ENCODE data around the gene ALK.

ALK gene

DNA sequence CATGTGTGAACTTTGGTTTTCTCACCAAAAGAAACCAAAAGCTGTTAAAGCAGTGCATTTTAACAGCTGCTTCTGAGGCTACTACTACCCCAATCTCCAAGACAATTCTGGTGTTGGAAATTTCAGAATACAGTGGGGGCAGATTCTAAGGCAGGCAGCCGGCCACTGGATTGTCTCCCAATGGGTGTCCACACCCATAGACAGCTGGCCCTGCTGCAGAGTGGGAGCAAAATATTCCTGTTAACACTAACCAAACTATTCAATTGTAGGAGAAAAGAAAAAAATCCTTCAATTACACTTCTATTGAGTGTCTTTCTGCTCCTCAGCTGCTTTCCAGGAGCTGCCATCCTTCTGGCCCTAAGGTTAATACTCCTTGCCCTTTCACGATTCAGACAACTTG lies 223.7 kb downstream of the ALK start:
- no peaks in the 10 kb centered on the region for H3K27me3 ChIP-seq (ENCODE audit: control insufficient read depth in 3 of 3, insufficient read depth in 3 of 3, low read depth in 1 of 3, low read length in 3 of 3)
- H3K4me1 ChIP-seq (ENCODE audit: control insufficient read depth in 2 of 2, insufficient read depth in 1 of 2, low read depth in 1 of 2, low read length in 2 of 2): no peaks in the 10 kb centered on the region
- H3K9me3 ChIP-seq (replicated peaks in 1 of 2; ENCODE audit: control insufficient read depth in 2 of 2, insufficient read depth in 1 of 2, low read depth in 1 of 2, low read length in 2 of 2): peaks cover 0 to 13% of the 10 kb centered on the region in 2 donors
- H2AK5ac ChIP-seq (ENCODE audit: low read depth, low read length): no peak overlapping the region
- H4K8ac ChIP-seq (ENCODE audit: low read depth, low read length): no peak overlapping the region
- H3K4ac ChIP-seq (ENCODE audit: low read length): no peak overlapping the region
- no peak overlapping the region for H2BK15ac ChIP-seq (ENCODE audit: low read length)
- H2AFZ ChIP-seq (ENCODE audit: low read length): no peak overlapping the region
- no peak overlapping the region for H3K14ac ChIP-seq (ENCODE audit: low read length)
- H4K91ac ChIP-seq (ENCODE audit: low read depth, low read length, poor library complexity): no peak overlapping the region
- no peak overlapping the region for H2BK5ac ChIP-seq (ENCODE audit: low read length)
- no peak overlapping the region for H3K18ac ChIP-seq (ENCODE audit: low read length)
- H2BK120ac ChIP-seq (ENCODE audit: low read depth, low read length): no peak overlapping the region
- H3K79me1 ChIP-seq (ENCODE audit: low read depth, low read length): no peaks in the 10 kb centered on the region
- no CpG with 5 or more reads among the region's 2 CpGs for WGBS, 2 donors (ENCODE audit: extremely low coverage in 2 of 2, insufficient read length in 2 of 2, insufficient replicate concordance in 1 of 2)
- no peak overlapping the region for H3K23ac ChIP-seq (ENCODE audit: low read depth, low read length, poor library complexity)
- no peak overlapping the region for H3K9ac ChIP-seq (ENCODE audit: low read depth, low read length, poor library complexity)
- H3K4me3 ChIP-seq (ENCODE audit: low read length in 2 of 2): no peak overlapping the region
- no peak for DNase-seq (ENCODE audit: low spot score)
- H3K27ac ChIP-seq (replicated peaks; ENCODE audit: low read length): no peak overlapping the region
- no peak overlapping the region for H3K4me2 ChIP-seq (ENCODE audit: insufficient read depth, low read length, poor library complexity, severe bottlenecking)
- H3K36me3 ChIP-seq (replicated peaks in 1 of 2; ENCODE audit: control insufficient read depth in 2 of 2, insufficient read depth in 2 of 2, low read length in 2 of 2): peaks cover 0 to 10% of the 10 kb centered on the region in 2 donors
- H2BK12ac ChIP-seq (ENCODE audit: low read length): no peak overlapping the region

GRCh38 chr2:29697181-29697580 lies 224.2 kb downstream of the ALK start:
- Histone ChIP-seq H2BK15ac (ENCODE audit: low read length) (no peak overlapping the region), H3K9ac (ENCODE audit: low read depth, low read length, poor library complexity) (no peak overlapping the region), H3K4me3 (ENCODE audit: low read length in 2 of 2) (no peak overlapping the region), H3K4me1 (ENCODE audit: control insufficient read depth in 2 of 2, insufficient read depth in 1 of 2, low read depth in 1 of 2, low read length in 2 of 2) (no peaks in the 10 kb centered on the region), H3K18ac (ENCODE audit: low read length) (no peak overlapping the region), H3K14ac (ENCODE audit: low read length) (no peak overlapping the region), H3K27ac (replicated peaks; ENCODE audit: low read length) (no peak overlapping the region), H3K9me3 (replicated peaks in 1 of 2; ENCODE audit: control insufficient read depth in 2 of 2, insufficient read depth in 1 of 2, low read depth in 1 of 2, low read length in 2 of 2) (peaks cover 3 to 18% of the 10 kb centered on the region in 2 donors), H3K36me3 (replicated peaks in 1 of 2; ENCODE audit: control insufficient read depth in 2 of 2, insufficient read depth in 2 of 2, low read length in 2 of 2) (peaks cover 0 to 14% of the 10 kb centered on the region in 2 donors), H2BK120ac (ENCODE audit: low read depth, low read length) (no peak overlapping the region), H2AFZ (ENCODE audit: low read length) (no peak overlapping the region), H2BK5ac (ENCODE audit: low read length) (no peak overlapping the region), H2BK12ac (ENCODE audit: low read length) (no peak overlapping the region), H4K91ac (ENCODE audit: low read depth, low read length, poor library complexity) (no peak overlapping the region), H3K27me3 (ENCODE audit: control insufficient read depth in 3 of 3, insufficient read depth in 3 of 3, low read depth in 1 of 3, low read length in 3 of 3) (no peaks in the 10 kb centered on the region), H3K79me1 (ENCODE audit: low read depth, low read length) (no peaks in the 10 kb centered on the region), H4K8ac (ENCODE audit: low read depth, low read length) (no peak overlapping the region), H3K4ac (ENCODE audit: low read length) (no peak overlapping the region), H3K4me2 (ENCODE audit: insufficient read depth, low read length, poor library complexity, severe bottlenecking) (no peak overlapping the region), H3K23ac (ENCODE audit: low read depth, low read length, poor library complexity) (no peak overlapping the region), H2AK5ac (ENCODE audit: low read depth, low read length) (no peak overlapping the region)
- WGBS, 2 donors (ENCODE audit: extremely low coverage in 2 of 2, insufficient read length in 2 of 2, insufficient replicate concordance in 1 of 2): no CpG with 5 or more reads among the region's 3 CpGs
- DNase-seq (ENCODE audit: low spot score): no peak

GRCh38 chr2:29694741-29695140 lies 226.6 kb downstream of the ALK start:
- H3K18ac ChIP-seq (ENCODE audit: low read length): no peak overlapping the region
- no CpG with 5 or more reads among the region's 5 CpGs for WGBS, 2 donors (ENCODE audit: extremely low coverage in 2 of 2, insufficient read length in 2 of 2, insufficient replicate concordance in 1 of 2)
- no peaks in the 10 kb centered on the region for H3K27me3 ChIP-seq (ENCODE audit: control insufficient read depth in 3 of 3, insufficient read depth in 3 of 3, low read depth in 1 of 3, low read length in 3 of 3)
- no peak overlapping the region for H2BK12ac ChIP-seq (ENCODE audit: low read length)
- no peak overlapping the region for H3K27ac ChIP-seq (replicated peaks; ENCODE audit: low read length)
- no peak for DNase-seq (ENCODE audit: low spot score)
- H3K79me1 ChIP-seq (ENCODE audit: low read depth, low read length): no peaks in the 10 kb centered on the region
- H3K14ac ChIP-seq (ENCODE audit: low read length): no peak overlapping the region
- H3K9me3 ChIP-seq (replicated peaks in 1 of 2; ENCODE audit: control insufficient read depth in 2 of 2, insufficient read depth in 1 of 2, low read depth in 1 of 2, low read length in 2 of 2): peaks cover 3 to 24% of the 10 kb centered on the region in 2 donors
- H2BK120ac ChIP-seq (ENCODE audit: low read depth, low read length): no peak overlapping the region
- no peak overlapping the region for H4K91ac ChIP-seq (ENCODE audit: low read depth, low read length, poor library complexity)
- no peak overlapping the region for H3K4me2 ChIP-seq (ENCODE audit: insufficient read depth, low read length, poor library complexity, severe bottlenecking)
- no peak overlapping the region for H3K4me3 ChIP-seq (ENCODE audit: low read length in 2 of 2)
- peaks cover 0 to 22% of the 10 kb centered on the region in 2 donors for H3K36me3 ChIP-seq (replicated peaks in 1 of 2; ENCODE audit: control insufficient read depth in 2 of 2, insufficient read depth in 2 of 2, low read length in 2 of 2)
- H2BK15ac ChIP-seq (ENCODE audit: low read length): no peak overlapping the region
- no peak overlapping the region for H2AFZ ChIP-seq (ENCODE audit: low read length)
- no peak overlapping the region for H2BK5ac ChIP-seq (ENCODE audit: low read length)
- H3K4ac ChIP-seq (ENCODE audit: low read length): no peak overlapping the region
- no peak overlapping the region for H2AK5ac ChIP-seq (ENCODE audit: low read depth, low read length)
- H4K8ac ChIP-seq (ENCODE audit: low read depth, low read length): no peak overlapping the region
- H3K4me1 ChIP-seq (ENCODE audit: control insufficient read depth in 2 of 2, insufficient read depth in 1 of 2, low read depth in 1 of 2, low read length in 2 of 2): no peaks in the 10 kb centered on the region
- no peak overlapping the region for H3K9ac ChIP-seq (ENCODE audit: low read depth, low read length, poor library complexity)
- H3K23ac ChIP-seq (ENCODE audit: low read depth, low read length, poor library complexity): no peak overlapping the region

DNA sequence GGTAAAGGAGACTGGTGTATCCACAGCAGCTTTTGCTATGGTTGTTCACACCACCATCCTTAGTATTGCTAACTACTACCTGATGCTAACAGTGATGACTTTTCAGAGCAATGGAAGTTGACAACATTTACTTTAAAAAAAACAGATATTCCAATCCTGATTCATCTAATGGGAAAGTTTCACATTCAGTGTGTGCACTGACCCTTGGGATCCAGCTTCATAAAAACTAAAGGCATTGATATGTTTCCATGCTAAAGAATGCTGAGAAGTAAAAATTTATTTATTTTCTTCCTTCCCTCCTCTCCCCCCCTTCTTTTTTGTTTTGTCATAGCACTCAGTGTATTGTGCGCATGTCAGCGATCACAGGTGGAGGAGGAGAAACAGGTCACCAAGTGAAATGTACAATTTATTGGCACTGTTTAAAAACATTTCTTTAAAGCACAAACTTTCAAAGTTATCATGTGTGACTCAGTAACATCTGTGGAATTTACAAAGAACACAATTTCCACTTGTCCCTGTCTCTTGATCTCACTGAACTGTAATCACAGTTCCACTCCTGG lies 229.9 kb downstream of the ALK start:
- Histone ChIP-seq H3K18ac (ENCODE audit: low read length) (no peak overlapping the region), H2AK5ac (ENCODE audit: low read depth, low read length) (no peak overlapping the region)
- no peak for DNase-seq (ENCODE audit: low spot score)

More for the DNA sequence above, 229.9 kb downstream of the ALK start:
- Histone ChIP-seq H3K9ac (ENCODE audit: low read depth, low read length, poor library complexity) (no peak overlapping the region), H3K9me3 (replicated peaks in 1 of 2; ENCODE audit: control insufficient read depth in 2 of 2, insufficient read depth in 1 of 2, low read depth in 1 of 2, low read length in 2 of 2) (peaks cover 3 to 24% of the 10 kb centered on the region in 2 donors), H2BK12ac (ENCODE audit: low read length) (no peak overlapping the region), H2AFZ (ENCODE audit: low read length) (no peak overlapping the region), H3K79me1 (ENCODE audit: low read depth, low read length) (no peaks in the 10 kb centered on the region), H3K27ac (replicated peaks; ENCODE audit: low read length) (no peak overlapping the region), H2BK120ac (ENCODE audit: low read depth, low read length) (no peak overlapping the region), H3K36me3 (replicated peaks in 1 of 2; ENCODE audit: control insufficient read depth in 2 of 2, insufficient read depth in 2 of 2, low read length in 2 of 2) (peaks cover 0 to 22% of the 10 kb centered on the region in 2 donors), H3K14ac (ENCODE audit: low read length) (no peak overlapping the region), H3K27me3 (ENCODE audit: control insufficient read depth in 3 of 3, insufficient read depth in 3 of 3, low read depth in 1 of 3, low read length in 3 of 3) (no peaks in the 10 kb centered on the region), H3K4ac (ENCODE audit: low read length) (no peak overlapping the region), H3K4me3 (ENCODE audit: low read length in 2 of 2) (no peak overlapping the region), H2BK5ac (ENCODE audit: low read length) (no peak overlapping the region), H3K23ac (ENCODE audit: low read depth, low read length, poor library complexity) (no peak overlapping the region), H4K91ac (ENCODE audit: low read depth, low read length, poor library complexity) (no peak overlapping the region), H2BK15ac (ENCODE audit: low read length) (no peak overlapping the region), H4K8ac (ENCODE audit: low read depth, low read length) (no peak overlapping the region), H3K4me1 (ENCODE audit: control insufficient read depth in 2 of 2, insufficient read depth in 1 of 2, low read depth in 1 of 2, low read length in 2 of 2) (no peaks in the 10 kb centered on the region), H3K4me2 (ENCODE audit: insufficient read depth, low read length, poor library complexity, severe bottlenecking) (no peak overlapping the region)
- no CpG with 5 or more reads among the region's 2 CpGs for WGBS, 2 donors (ENCODE audit: extremely low coverage in 2 of 2, insufficient read length in 2 of 2, insufficient replicate concordance in 1 of 2)

Measured in neuronal stem cell (in vitro differentiated cells).